ENCODE data around the gene CCDC43.

CCDC43 gene

GRCh38 chr17:44663095-44663494, 26.5 kb downstream of the CCDC43 start:
- no peak overlapping the region for H3K4me3 ChIP-seq (ENCODE audit: low read depth, low read length)
- TF ChIP-seq, protein P1, sequence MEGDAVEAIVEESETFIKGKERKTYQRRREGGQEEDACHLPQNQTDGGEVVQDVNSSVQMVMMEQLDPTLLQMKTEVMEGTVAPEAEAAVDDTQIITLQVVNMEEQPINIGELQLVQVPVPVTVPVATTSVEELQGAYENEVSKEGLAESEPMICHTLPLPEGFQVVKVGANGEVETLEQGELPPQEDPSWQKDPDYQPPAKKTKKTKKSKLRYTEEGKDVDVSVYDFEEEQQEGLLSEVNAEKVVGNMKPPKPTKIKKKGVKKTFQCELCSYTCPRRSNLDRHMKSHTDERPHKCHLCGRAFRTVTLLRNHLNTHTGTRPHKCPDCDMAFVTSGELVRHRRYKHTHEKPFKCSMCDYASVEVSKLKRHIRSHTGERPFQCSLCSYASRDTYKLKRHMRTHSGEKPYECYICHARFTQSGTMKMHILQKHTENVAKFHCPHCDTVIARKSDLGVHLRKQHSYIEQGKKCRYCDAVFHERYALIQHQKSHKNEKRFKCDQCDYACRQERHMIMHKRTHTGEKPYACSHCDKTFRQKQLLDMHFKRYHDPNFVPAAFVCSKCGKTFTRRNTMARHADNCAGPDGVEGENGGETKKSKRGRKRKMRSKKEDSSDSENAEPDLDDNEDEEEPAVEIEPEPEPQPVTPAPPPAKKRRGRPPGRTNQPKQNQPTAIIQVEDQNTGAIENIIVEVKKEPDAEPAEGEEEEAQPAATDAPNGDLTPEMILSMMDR (IDR thresholded peaks at IDR 0.05; ENCODE audit: low read depth, low read length) = no peak

GRCh38 chr17:44661835-44662234, 27.7 kb downstream of the CCDC43 start:
- TF ChIP-seq, protein P1 (IDR thresholded peaks at IDR 0.05; ENCODE audit: low read depth, low read length) = no peak
- H3K4me3 ChIP-seq (ENCODE audit: low read depth, low read length) = no peak overlapping the region

DNA sequence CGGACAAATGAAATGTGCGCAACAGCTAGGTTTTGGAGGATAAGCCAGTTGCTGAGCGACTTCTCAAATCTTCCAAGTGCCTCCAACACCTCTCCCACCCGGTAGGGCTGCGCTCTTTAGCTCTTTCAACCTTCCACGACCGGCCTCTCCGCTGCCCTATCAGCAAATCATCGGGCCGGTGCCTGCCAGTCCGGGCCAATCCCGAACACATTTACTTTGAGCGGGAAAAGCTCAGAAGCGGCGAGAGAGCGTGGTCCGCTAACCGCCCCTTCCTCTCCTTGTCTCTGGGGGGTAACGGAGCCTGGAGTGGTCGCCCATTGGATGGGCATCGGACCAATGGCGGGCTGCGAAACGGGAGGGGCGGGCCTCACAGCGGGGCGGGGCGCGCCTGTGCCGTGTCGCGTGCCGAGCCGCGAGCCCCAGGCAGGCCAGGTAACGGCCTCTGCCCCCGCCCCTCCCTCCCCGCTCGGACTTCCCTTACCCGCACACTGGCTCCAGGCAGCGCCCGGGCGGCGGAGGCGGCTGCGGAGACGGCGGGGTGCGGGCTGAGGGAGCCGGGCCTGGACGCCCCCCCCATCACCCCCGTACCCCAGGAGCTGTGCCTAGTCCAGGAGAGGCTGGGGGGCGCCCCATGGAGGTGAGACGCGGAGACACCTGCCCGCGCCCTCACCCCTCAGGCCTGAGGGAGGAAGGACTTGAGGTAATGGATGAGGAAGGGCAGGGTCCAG, 33.4 kb downstream of the CCDC43 start, which contains the start of gene MEIOC:
Gene MEIOC, plus strand, starts transcription at position 486 of the 728 bp plus-strand sequence. Its CDS starts 146 bp downstream, at position 632.
- H3K4me3 ChIP-seq (ENCODE audit: low read depth, low read length) = peak within 1 kb of the TSS; percentile 30
- TF ChIP-seq, protein P1 (IDR thresholded peaks at IDR 0.05; ENCODE audit: low read depth, low read length) = no peak

GRCh38 chr17:44653954-44654353, 35.6 kb downstream of the CCDC43 start:
- H3K4me3 ChIP-seq (ENCODE audit: low read depth, low read length) = no peak overlapping the region
- TF ChIP-seq, protein P1 (IDR thresholded peaks at IDR 0.05; ENCODE audit: low read depth, low read length) = no peak

- TF ChIP-seq, protein P1 (IDR thresholded peaks at IDR 0.05; ENCODE audit: low read depth, low read length) = no peak
- H3K4me3 ChIP-seq (ENCODE audit: low read depth, low read length) = no peak overlapping the region
Measured at GRCh38 chr17:44653384-44653783, 36.2 kb downstream of the CCDC43 start.

DNA sequence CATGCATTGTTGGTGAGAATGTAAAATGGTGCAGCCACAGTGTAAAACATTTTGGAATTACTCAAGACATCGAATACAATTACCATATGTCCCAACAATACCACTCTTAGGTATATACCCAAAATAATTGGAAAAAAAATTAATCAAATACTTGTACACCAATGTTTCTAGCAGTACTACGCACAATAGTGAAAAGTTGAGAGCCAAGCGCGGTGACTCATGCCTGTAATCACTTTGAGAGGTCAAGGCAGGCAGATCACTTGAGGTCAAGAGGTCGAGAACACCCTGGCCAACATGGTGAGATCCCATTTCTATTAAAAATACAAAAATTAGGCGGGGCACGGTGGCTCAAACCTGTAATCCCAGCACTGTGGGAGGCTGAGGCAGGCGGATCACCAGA, 36.8 kb downstream of the CCDC43 start:
- TF ChIP-seq, protein P1 (IDR thresholded peaks at IDR 0.05; ENCODE audit: low read depth, low read length) = no peak

DNA sequence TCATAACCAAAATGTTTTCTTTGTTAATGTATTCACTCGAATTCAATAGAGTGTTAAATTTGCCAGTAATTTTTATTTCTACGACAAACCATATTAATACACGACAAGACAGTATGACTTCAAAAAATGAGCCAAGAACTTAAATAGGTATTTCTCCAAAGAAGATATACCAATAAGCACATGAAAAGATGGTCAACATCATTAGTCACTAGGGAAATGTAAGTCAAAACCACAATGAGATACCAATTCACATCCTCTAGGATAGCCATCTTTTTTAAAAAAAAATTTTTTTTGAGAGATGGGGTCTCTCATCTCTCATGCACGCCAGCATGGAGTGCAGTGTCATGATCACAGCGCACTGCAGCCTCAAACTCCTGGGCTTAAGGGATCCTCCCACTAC, 38.3 kb downstream of the CCDC43 start:
- TF ChIP-seq, protein P1 (IDR thresholded peaks at IDR 0.05; ENCODE audit: low read depth, low read length) = no peak
- H3K4me3 ChIP-seq (ENCODE audit: low read depth, low read length) = no peak overlapping the region

More for the DNA sequence above, 36.8 kb downstream of the CCDC43 start:
- no peak overlapping the region for H3K4me3 ChIP-seq (ENCODE audit: low read depth, low read length)

Data from WI38 (cell line).